GM12878 (cell line): ENCODE measurements around the gene BEST2. TPM values are rescaled to one million over a fixed set of nuclear protein-coding genes. Genes with fewer than 3 reads are reported as not detected.

Experiments used
- ATAC-seq: fragments of 200-7000 bp; cut with Tn5 transposase; 3 replicates; pipeline ENCODE4 v1.9.1; 2020; ENCODE audit warnings: mild to moderate bottlenecking, moderate library complexity
- BruUV-seq: library from RNA; stranded (reverse); fragments of 400-500 nt; replicated peaks from 2 replicates; lab custom pipeline; 2021; lab: Mats Ljungman, UMichigan
- CTCF ChIA-PET: fragments of 300-600 bp; sonication (Branson Sonifier 250); formaldehyde crosslinking; extraction: SDS; loops from one replicate; lab custom pipeline; 2021; ENCODE audit warnings: inconsistent platforms; lab: Yijun Ruan, JAX
- POLR2A ChIA-PET: fragments of 350-600 bp; formaldehyde crosslinking; extraction: SDS; loops from one replicate; lab custom pipeline; 2021; ENCODE audit warnings: inconsistent platforms; lab: Charles Lee
- RAD21 ChIA-PET: fragments of 300-600 bp; sonication (Branson Sonifier 250); formaldehyde crosslinking; loops from one replicate; lab custom pipeline; 2023; ENCODE audit warnings: antibody characterized with exemption; ENCODE audit not compliant: unreplicated experiment; lab: Charles Lee
- SMC1A ChIA-PET: fragments of 300-600 bp; sonication (Branson Sonifier 250); formaldehyde crosslinking; loops from one replicate; lab custom pipeline; 2023; ENCODE audit not compliant: unreplicated experiment, uncharacterized antibody; lab: Charles Lee
- DNase-seq: peaks from one replicate; pipeline ENCODE4 v3.0.0-alpha.2; 2011; ENCODE audit warnings: low read depth, low spot score
- FAIRE-seq: peaks from 3 replicates; lab custom pipeline; 2011; peaks lifted over from hg19 to GRCh38; lab: Jason Lieb, UNC
- H2AFZ ChIP-seq: 2 replicates; pipeline ENCODE4 v1.6.0; 2011; ENCODE audit warnings: low read depth, low read length, control low read depth; ENCODE audit not compliant: control insufficient read depth
- H3K27ac ChIP-seq: 2 replicates; pipeline ENCODE4 v1.5.1; 2011; ENCODE audit warnings: control low read depth; ENCODE audit not compliant: control insufficient read depth, insufficient read depth
- H3K27me3 ChIP-seq, 2 experiments: replicated peaks in 1 of 2; 2 replicates each; pipeline versions ENCODE4 v1.6.0 to v1.6.1; 2011; ENCODE audit warnings: low read length in 1 of 2; ENCODE audit not compliant: control insufficient read depth in 2 of 2, insufficient read depth in 2 of 2
- H3K36me3 ChIP-seq, 2 experiments: 2 replicates each; pipeline ENCODE4 v1.5.1; 2011; ENCODE audit warnings: low read length in 1 of 2; ENCODE audit not compliant: control insufficient read depth in 2 of 2, insufficient read depth in 2 of 2
- H3K4me1 ChIP-seq: 2 replicates; pipeline ENCODE4 v1.6.1; 2011; ENCODE audit warnings: mild to moderate bottlenecking, low read length, moderate library complexity, mixed read lengths; ENCODE audit not compliant: control insufficient read depth, insufficient read depth
- H3K4me2 ChIP-seq: 2 replicates; pipeline ENCODE4 v1.6.0; 2011; ENCODE audit warnings: control low read depth; ENCODE audit not compliant: control insufficient read depth, insufficient read depth
- H3K4me3 ChIP-seq: fragments of 200-600 bp; sonication (generic); 2 replicates; pipeline ENCODE4 v1.5.1; 2016
- H3K79me2 ChIP-seq: 2 replicates; pipeline ENCODE4 v1.6.0; 2011; ENCODE audit warnings: low read length; ENCODE audit not compliant: control insufficient read depth, insufficient read depth
- H3K9ac ChIP-seq: 2 replicates; pipeline ENCODE4 v1.8.0; 2011; ENCODE audit warnings: low read length, control low read depth, mixed read lengths; ENCODE audit not compliant: control insufficient read depth, insufficient read depth
- H3K9me3 ChIP-seq: replicated peaks from 3 replicates; pipeline ENCODE4 v1.5.1; 2011; ENCODE audit warnings: mild to moderate bottlenecking, low read length; ENCODE audit not compliant: control insufficient read depth, insufficient read depth
- H4K20me1 ChIP-seq: 2 replicates; pipeline ENCODE4 v1.6.0; 2011; ENCODE audit not compliant: control insufficient read depth, insufficient read depth
- BMI1 ChIP-seq: fragments of 450-650 bp; IDR thresholded peaks from 2 replicates; pipeline ENCODE4 v1.6.1; 2016; ENCODE audit warnings: mild to moderate bottlenecking, moderate library complexity, borderline replicate concordance
- EGR1 ChIP-seq, 2 experiments: IDR thresholded peaks; 1 replicate in 1 of 2; 2 replicates in 1 of 2; pipeline ENCODE4 v1.6.1; 2011 to 2012; ENCODE audit warnings: low read depth in 2 of 2, low read length in 2 of 2, borderline replicate concordance in 1 of 2, mild to moderate bottlenecking in 1 of 2, moderate library complexity in 1 of 2
- IRF3 ChIP-seq: fragments of 450-650 bp; IDR thresholded peaks from 2 replicates; pipeline ENCODE4 v1.6.1; 2014; ENCODE audit warnings: mild to moderate bottlenecking
- POU2F2 ChIP-seq: IDR thresholded peaks from 3 replicates; pipeline ENCODE4 v1.6.1; 2011; ENCODE audit warnings: low read depth, mild to moderate bottlenecking, low read length, borderline replicate concordance
- SMAD5 ChIP-seq: IDR thresholded peaks from 2 replicates; pipeline ENCODE4 v1.6.1; 2016; ENCODE audit warnings: antibody characterized with exemption, low read depth
- ZBTB11 ChIP-seq: fragments of 450-650 bp; formaldehyde crosslinking; IDR thresholded peaks from 2 replicates; pipeline ENCODE4 v1.5.0; 2022; ENCODE audit warnings: mild to moderate bottlenecking, missing genetic modification characterization
- WGBS: methylation state at CpG from one replicate; pipeline ENCODE4 v1.1.6; 2016; ENCODE audit warnings: low lambda C conversion rate; ENCODE audit not compliant: insufficient replicate concordance, insufficient coverage; ENCODE audit errors: missing lambda C conversion rate; 5-methylcytosine and 5-hydroxymethylcytosine counted together
- in situ Hi-C: fragments of 300-500 bp; cut with MboI; formaldehyde crosslinking; loops from 9 replicates; pipeline ENCODE4 v1.14.3; 2018; ENCODE audit warnings: mixed read lengths
- intact Hi-C: fragments of 100-400 bp; cut with micrococcal nuclease; formaldehyde crosslinking; loops from one replicate; pipeline ENCODE4 v1.14.2; 2022; ENCODE audit not compliant: unreplicated experiment
- polyA plus RNA-seq, 11 experiments: library from polyadenylated mRNA; depleted of rRNA in 4 of 11; unstranded in 6 of 11; stranded (reverse) in 5 of 11; fragments of >200 nt; fragmentation: Nextera tagmentation in 4 of 11; fragmentation: Illumina TruSeq in 1 of 11; extraction: Ambion mirVana in 4 of 11; extraction: Trizol in 1 of 11; gene quantifications; 1 replicate in 1 of 11; 2 replicates in 10 of 11; pipeline versions ENCODE4 v1.2.1 to v1.2.3, GENCODE V29; 2011 to 2016; ENCODE audit warnings: inconsistent platforms in 2 of 11, missing spikeins in 2 of 11, low read depth in 1 of 11
- total RNA-seq, 4 experiments: library from RNA; depleted of rRNA in 3 of 4; stranded (reverse); fragments of >200 nt in 3 of 4; fragmentation: Illumina TruSeq in 1 of 4; extraction: Trizol in 1 of 4; gene quantifications; 2 replicates each; pipeline versions ENCODE4 v1.2.1 to v1.2.3, GENCODE V29; 2013 to 2021
- TF ChIP-seq, protein P1 (sequence below): fragments of 450-650 bp; formaldehyde crosslinking; IDR thresholded peaks from 2 replicates; pipeline ENCODE4 v1.4.0; 2022; ENCODE audit warnings: mild to moderate bottlenecking, moderate library complexity

BEST2 gene
- total and polyA plus RNA-seq, 10 of the 15 experiments (the other 5 are each of a cell fraction or from before 2014, with no cell fraction given) = not detected

GRCh38 chr19:12772323-12772722 lies 20.7 kb downstream of the BEST2 start:
- H3K4me1 ChIP-seq = peaks cover 4% of the 10 kb centered on the region
- in situ Hi-C loops (no loop called here), intact Hi-C loops (no loop called here)
- H3K4me3 ChIP-seq = no peak overlapping the region
- no peaks in the 10 kb centered on the region for H3K36me3 ChIP-seq
- H3K79me2 ChIP-seq = no peaks in the 10 kb centered on the region
- TF ChIP-seq EGR1 (IDR thresholded peaks at IDR 0.05; ENCODE audit: borderline replicate concordance in 1 of 2, low read depth in 2 of 2, low read length in 2 of 2) = no peak
- no peak for TF ChIP-seq ZBTB11
- no peak for TF ChIP-seq BMI1
- TF ChIP-seq, protein P1, sequence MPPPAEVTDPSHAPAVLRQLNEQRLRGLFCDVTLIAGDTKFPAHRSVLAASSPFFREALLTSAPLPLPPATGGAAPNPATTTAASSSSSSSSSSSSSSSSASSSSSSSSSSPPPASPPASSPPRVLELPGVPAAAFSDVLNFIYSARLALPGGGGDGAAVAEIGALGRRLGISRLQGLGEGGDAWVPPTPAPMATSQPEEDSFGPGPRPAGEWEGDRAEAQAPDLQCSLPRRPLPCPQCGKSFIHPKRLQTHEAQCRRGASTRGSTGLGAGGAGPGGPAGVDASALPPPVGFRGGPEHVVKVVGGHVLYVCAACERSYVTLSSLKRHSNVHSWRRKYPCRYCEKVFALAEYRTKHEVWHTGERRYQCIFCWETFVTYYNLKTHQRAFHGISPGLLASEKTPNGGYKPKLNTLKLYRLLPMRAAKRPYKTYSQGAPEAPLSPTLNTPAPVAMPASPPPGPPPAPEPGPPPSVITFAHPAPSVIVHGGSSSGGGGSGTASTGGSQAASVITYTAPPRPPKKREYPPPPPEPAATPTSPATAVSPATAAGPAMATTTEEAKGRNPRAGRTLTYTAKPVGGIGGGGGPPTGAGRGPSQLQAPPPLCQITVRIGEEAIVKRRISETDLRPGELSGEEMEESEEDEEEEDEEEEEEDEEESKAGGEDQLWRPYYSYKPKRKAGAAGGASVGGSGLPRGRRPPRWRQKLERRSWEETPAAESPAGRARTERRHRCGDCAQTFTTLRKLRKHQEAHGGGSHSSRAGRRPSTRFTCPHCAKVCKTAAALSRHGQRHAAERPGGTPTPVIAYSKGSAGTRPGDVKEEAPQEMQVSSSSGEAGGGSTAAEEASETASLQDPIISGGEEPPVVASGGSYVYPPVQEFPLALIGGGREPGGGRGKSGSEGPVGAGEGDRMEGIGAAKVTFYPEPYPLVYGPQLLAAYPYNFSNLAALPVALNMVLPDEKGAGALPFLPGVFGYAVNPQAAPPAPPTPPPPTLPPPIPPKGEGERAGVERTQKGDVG (CRISPR knock-in tag) = no peak
- no peak for TF ChIP-seq SMAD5
- no peak for TF ChIP-seq POU2F2
- no peak for TF ChIP-seq IRF3
- H3K9ac ChIP-seq = no peak overlapping the region
- no peak overlapping the region for H2AFZ ChIP-seq
- H4K20me1 ChIP-seq = no peaks in the 10 kb centered on the region
- H3K9me3 ChIP-seq = no peaks in the 10 kb centered on the region
- ATAC-seq = no peak
- no TSS peak for BruUV-seq
- ChIA-PET SMC1A (interaction anchor here (3.7 kb wide), 1 partner anchor 24 kb away, joined by 25 read pairs; no protein-coding TSS in a partner anchor), CTCF (interaction anchor here (3.6 to 12.1 kb wide), 2 partner anchors 12 to 23 kb away, joined by 17 to 537 read pairs; partner anchors contain the start of gene JUNB), POLR2A (no interaction called here), RAD21 (interaction anchor here (0.8 kb wide), 1 partner anchor 12 kb away, joined by 3 read pairs; no protein-coding TSS in a partner anchor)
- no peaks in the 10 kb centered on the region for H3K27me3 ChIP-seq
- no peak overlapping the region for H3K27ac ChIP-seq
- no peak for FAIRE-seq
- no peak for DNase-seq
- 88% methylated on average over 4 of the region's 4 CpGs for WGBS
- no peak overlapping the region for H3K4me2 ChIP-seq
